Measurements from ENCODE around the gene PLXNA4.

- no peak for TF ChIP-seq CTCF (IDR thresholded peaks at IDR 0.05)
- TF ChIP-seq EP300 (IDR thresholded peaks at IDR 0.05): no peak
Observed at GRCh38 chr7:132564849-132565248, 11.4 kb downstream of the PLXNA4 start.

Data from stomach (tissue), 4 donors.